GM15510 (cell line): ENCODE results near the gene IQCF2.

Experiments used
- POLR2A ChIP-seq: IDR thresholded peaks from 3 replicates; pipeline ENCODE4 v1.6.1; 2011; ENCODE audit warnings: borderline replicate concordance; ENCODE audit not compliant: insufficient read length; ENCODE audit errors: extremely low read depth

The IQCF2 gene

GRCh38 chr3:51904034-51904823 lies 42.8 kb downstream of the IQCF2 start:
- no peak for TF ChIP-seq POLR2A

- TF ChIP-seq POLR2A = no peak
Observed at GRCh38 chr3:51908026-51908425, 46.6 kb downstream of the IQCF2 start.
